Astrocyte of the hippocampus (primary cell): ENCODE results near the gene ARHGEF18.
"Not testable (repeated sequence)": the region's sequence is repeated elsewhere in the genome, so short reads cannot be mapped to it uniquely, and the experiment has no call there.

Source experiments
- DNase-seq: peaks from one replicate; pipeline ENCODE4 v3.0.0; 2011; ENCODE audit warnings: low read depth, low spot score

The ARHGEF18 gene

DNA sequence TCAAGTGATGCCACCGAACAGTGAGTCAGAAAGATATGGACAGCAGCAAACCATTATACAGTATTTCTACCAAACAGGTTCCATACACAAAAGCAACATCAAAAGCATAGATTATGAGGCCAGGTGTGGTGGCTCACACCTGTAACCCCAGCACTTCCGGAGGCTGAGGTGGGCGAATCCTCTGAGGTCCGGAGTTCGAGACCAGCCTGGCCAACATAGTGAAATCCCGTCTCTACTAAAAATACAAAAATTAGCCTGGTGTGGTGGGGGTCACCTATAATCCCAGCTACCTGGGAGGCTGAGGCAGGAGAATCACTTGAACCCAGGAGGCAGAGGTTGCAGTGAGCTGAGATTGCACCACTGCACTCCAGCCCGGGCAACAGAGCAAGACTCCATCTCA is 1.7 kb upstream of the ARHGEF18 start:
- not testable (repeated sequence) for DNase-seq

DNA sequence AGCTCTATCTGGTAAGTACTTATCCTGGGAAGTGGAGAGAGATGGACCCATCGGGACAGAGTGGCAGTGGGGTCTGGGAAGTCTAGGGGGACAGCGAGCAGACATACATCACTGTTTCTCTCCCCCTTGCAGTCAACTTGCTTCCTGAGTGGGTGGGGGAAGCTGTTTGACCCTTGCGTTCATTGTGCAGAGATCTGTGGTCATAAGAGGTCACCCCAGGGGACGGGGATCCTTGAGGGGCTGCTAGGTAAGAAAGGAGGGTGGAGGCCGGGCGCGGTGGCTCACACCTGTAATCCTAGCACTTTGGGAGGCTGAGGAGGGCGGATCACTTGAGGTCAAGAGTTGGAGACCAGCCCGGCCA is 474 bp downstream of the ARHGEF18 start:
- DNase-seq: no peak

DNA sequence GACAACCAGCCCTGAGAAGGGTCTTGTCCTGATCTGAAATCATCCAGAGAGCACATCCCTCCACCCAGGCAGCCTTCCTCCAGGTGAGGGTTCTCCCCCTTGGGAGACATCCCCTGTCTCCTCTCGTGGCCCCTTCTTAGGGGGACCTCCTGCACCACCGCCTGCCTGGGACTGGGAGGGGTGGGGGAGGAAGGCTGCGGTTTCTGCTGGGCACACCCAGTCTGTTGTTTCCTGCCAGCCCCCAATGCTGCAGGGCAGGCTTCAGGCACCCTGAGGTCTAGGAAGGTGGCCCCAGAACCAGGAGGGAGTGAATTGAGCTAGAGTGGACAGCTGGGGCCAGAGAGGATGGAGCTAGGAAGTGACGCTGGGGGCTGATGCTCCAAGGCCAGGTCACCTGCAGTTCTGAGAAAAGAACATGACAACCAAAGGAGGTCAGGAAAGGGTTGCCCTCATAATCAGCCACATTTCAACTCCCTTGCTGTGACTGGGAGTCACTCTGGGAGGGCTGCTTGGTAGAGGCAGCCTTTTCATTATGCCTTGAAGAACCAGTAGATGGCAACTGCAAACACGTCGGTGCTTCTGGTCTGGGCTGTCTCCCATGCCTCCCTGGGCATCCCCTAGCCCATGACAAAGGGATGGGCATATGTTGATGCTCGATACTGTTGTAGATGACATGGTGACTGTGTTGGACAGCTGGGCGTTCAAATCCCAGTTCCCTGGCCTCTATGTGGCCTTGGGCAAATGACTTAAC is 1.4 kb downstream of the ARHGEF18 start:
- no peak for DNase-seq

DNA sequence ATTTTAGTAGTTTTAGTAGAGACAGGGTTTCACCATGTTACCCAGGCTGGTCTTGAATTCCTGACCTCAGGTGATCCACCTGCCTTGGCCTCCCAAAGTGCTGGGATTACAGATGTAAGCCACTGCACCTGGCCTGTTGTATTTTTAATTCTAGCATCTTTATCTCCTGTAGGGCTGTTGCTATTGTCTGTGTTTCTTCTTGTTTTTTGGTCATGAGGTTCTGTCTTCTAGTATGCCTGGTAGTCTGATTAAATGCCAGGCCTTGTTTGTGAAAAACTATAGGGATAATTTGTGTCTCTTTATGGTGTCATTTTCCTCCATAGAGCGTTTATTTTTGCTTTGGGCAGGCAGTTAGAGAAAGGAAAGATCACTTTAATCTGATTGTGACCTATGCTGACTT is 3.1 kb downstream of the ARHGEF18 start:
- DNase-seq: no peak

DNA sequence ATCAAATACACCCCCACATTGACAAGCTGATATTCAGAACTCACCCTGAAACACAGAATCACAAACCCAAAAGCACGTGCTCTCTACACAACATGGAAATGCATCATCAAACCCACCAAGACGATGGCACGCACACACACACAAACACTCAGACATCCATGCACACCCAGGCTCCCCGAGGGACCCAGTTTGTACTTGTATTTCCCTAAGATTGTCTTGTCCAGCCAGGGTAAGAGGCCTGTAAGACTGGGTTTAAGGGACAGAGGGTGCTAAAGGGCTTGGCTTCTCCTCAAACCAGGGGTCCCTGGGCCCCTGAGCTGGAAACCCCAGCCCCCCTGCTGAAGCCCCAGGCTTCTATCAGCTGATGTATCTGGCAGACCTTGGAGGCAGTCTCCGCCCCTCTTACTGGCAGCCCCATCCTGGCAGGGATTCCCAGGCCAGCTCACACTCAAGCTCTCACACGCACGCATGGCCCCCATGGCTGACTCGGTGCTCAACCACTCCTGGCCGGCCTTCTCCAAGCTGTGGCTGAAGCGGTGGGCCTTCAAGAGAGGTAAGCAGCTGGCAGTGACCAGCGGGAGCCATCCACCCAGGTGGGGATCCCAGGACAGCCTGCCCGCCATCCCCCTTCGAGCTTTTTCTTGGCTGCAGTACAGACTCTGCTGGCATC is 6.5 kb downstream of the ARHGEF18 start:
- DNase-seq: peak; percentile 60

DNA sequence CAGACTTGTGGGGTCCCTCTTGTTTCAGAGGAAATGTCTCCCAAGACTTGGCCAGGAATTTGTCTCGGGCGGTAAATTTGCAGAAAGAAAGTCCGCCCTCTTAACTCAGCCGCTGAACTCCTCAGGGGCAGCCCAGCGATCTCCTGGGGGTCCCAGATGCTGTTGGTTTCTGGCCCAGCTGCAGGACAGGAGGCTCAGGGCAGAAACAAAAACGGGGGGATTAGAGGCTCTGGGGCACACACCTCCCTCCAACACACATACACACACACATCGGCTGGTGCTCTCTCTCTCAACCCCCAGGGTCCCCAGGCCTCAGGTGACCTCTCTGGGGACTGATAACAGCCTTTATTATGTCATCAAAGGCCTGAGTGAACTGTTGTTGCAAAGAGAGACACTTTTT is 7.1 kb downstream of the ARHGEF18 start:
- DNase-seq: no peak

DNA sequence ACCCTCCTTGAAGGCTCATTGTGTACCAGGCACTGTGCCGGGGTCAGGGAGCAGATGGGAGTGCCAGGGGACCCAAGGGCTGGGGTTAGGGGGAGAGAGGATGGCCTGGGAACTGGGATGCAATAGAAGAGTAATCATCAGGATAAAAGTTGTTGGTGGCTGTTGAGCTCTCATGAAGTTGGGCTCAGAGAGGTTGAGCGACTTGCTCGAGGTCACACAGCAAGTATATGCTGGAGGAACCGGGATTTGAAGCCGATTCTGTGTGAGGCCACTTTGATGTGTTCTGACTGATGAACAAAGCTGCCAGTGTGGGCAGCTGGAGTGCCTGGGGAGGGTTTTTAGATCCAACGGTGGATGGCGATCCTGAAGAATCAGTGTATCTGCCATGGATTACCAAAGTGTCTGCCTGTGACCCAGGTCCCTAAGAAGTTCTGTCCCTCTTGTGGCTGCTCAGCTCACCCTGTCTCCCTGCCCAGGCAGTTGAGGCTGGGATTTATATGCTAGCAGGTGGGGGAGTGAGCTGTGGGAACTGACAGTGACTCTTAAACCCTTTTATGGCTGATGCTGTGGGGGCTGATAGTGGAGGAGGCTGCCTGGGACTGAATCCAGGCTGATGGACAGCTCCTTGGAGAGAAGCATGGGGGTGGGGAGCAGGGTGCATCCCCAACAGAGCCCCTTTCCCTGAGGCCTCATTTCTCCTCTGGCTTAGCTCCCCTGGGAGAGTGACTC is 8.3 kb downstream of the ARHGEF18 start:
- DNase-seq: no peak

DNA sequence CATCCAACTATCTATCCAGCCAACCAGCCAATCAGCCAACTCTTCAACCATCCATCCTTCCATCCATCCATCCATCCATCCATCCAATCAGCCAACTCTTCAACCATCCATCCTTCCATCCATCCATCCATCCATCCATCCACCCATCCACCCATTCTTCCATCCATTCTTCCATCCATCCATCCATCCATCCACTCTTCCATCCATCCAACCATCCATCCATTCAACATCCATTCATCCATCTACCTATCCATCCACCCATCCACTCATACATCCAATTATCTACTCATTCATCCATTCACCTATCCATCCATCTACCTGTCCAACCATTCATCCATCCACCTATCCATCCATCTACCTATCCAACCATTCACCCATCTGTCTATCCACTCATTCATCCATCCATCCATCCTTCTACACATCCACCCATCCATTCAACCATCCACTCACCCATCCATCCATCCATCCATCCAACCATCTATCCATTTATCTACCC is 9.4 kb downstream of the ARHGEF18 start:
- DNase-seq: no peak

DNA sequence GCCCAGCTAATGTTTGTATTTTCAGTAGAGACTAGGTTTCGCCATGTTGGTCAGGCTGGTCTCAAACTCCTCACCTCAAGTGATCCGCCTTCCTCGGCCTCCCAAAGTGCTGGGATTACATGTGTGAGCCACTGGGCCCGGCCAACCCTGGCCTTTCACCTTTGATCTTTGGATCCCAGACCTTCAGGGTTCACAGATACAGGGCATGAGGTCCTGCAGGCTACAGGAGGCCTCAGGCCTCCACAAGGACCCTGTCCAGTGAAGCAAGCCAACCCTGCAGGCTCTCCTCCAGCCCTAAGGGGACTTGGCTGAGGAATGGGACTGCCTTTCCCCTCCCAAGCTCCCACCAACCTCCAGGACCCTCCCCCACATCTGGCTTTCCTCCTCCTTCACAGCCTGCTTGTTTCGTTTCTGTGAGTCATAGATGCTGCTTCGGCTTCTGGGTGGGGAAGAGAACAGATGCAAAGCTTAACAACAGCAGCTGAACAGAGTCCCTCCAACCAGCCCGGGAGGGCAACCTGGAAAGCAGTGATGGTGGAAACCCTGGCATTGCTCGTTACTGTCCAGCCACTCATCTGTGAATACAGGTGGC is 11.8 kb downstream of the ARHGEF18 start:
- DNase-seq: peak; percentile 16

DNA sequence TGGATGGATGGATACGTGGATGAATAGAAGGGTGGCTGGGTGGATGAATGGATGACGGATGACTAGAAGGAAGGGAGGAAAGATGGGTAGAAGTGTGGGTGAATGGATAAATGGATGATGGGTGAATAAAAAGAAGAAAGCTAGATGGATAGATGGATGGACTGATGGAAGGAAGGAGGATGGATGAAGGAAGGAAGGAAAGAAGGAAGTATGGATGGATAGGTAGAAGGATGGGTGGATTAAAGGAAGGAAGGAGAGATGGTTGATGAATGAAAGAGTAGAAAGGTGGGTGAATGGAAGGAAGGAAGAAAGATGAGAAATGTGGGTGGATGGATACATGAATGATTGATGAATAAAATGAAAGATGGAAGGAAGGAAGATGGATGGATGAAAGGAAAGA is 14.5 kb downstream of the ARHGEF18 start:
- DNase-seq: no peak

DNA sequence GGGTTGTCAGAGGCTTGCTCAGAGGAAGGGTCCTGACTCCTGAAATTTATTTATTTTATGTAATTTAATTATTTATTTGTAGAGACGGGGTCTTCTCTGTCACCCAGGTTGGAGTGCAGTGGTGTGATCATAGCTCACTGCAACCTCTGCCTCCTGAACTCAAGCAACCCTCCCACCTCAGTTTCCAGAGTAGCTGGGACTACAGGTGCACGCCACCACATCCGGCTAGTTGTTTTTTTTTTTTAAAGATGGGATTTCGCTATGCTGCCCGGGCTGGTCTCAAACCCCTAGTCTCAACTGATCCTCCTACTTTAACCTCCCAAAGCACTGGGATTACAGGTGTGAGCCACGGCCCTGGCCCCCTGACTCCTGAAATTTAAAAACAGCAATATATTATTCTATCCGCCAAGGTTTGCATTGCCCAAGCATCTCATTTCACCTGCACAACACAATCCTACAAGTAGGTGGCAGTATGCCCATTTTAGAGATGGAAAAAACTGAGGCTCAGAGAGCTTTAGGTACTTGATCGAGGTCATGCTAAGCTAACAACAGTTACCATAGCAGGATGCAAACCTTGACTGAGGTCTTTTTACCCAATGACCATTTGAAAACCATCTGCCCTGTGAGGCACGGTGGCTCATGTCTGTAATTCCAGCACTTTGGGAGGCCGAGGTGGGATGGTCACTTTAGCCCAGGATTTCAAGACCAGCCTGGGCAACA is 18.1 kb downstream of the ARHGEF18 start:
- DNase-seq: peak; percentile 40

DNA sequence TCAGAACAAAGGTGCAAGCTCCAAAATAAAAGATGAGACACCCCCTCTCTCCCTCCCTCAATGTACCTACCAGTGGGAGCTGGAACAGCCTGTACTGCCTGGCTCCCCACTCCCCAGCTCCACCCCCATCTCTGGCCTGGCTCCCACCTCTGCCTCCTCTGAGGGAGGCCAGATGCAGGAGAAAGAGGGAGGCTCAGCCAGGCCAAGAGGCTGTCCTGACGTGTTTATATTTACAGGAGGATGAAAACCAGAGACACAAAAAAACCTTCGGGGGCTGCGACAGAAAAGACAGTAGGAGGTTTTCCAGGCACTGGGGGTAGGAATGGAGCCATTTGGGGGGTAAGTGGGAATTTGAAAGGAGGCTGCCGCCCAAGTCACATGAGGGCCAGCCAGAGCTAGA is 19.7 kb downstream of the ARHGEF18 start:
- no peak for DNase-seq

DNA sequence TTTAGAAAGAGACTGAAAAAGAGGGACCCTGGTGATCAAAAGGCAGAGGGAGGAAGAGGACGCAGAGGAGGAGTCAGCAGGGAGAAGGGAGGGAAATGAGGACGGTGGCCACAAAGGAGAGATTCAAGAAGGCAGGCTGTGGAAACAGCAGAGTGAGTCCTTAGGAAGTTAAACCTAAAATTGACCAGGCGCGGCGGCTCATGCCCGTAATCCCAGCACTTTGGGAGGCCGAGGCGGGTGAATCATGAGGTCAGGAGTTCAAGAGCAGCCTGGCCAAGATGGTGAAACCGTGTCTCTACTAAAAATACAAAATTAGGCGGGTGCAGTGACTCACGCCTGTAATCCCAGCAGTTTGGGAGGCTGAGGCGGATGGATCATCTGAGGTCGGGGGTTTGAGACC is 20.1 kb downstream of the ARHGEF18 start:
- peak; percentile 36 for DNase-seq

DNA sequence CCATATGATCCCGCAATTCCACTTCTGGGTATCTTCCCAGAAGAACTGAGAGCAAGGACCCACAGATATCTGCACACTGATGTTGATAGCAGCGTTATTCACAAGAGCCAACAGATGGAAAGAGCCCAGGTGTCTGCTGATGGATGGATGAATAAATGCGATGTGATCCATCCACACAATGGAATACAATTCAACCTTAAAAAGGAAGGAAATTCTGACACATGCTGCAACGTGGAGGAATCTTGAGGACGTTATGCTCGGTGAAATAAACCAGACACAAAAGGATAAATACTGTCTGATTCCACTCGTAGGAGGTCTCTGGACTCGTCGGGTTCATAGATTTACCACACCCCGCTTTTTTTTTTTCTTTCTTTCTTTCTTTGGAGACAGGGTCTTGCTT is 21.8 kb downstream of the ARHGEF18 start:
- DNase-seq: no peak

DNA sequence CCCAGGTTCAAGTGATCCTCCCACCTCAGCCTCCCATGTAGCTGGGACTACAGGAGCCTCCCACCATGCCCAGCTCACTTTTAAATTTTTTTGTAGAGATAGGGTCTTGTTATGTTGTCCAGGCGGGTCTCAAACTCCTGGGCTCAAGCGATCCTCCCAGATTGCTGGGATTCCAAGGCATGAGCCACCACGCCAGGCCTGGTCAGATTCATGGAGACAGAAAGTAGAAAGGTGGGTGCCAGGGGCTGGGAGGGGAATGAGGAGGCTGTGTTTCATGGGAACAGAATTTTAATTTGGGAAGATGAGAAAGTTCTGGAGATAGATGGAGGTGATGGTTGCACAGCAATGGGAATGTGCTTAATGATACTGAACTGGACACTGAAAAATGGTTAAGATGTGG is 22.3 kb downstream of the ARHGEF18 start:
- no peak for DNase-seq

DNA sequence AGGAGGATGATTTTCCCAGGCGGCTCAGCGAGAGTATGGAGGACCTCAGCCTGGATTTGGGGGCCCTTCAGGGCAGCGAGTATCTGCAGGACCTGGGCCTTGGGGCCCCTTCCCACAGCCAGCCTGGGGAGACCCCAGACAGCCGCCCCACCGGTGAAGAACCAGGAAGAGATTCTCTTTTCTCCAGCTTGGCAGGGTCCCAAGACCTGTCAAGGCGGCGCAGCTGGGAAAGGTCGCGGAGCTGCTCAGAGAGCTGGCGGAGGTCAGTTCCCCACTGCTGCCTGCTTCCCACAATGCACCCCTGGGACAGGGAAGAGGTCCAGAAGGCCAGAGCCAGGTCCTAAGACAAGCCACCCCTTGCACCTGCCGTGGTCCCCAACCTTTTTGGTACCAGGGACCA is 24.1 kb downstream of the ARHGEF18 start:
- no peak for DNase-seq

DNA sequence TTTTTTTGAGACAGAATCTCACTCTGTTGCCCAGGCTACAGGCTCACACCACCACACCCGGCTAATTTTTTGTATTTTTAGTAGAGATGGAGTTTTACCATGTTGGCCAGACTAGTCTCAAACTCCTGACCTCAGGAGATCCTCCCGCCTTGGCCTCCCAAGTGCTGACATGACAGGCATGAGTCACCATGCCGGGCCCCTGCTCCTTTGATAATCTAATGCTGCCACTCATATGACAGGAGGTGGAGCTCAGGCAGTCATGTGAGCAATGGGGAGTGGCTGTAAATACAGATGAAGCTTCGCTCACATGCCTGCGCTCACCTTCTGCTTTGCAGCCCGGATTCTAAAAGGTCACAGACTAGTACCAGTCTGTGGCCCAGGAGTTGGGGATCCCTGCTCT is 25.1 kb downstream of the ARHGEF18 start:
- no peak for DNase-seq

DNA sequence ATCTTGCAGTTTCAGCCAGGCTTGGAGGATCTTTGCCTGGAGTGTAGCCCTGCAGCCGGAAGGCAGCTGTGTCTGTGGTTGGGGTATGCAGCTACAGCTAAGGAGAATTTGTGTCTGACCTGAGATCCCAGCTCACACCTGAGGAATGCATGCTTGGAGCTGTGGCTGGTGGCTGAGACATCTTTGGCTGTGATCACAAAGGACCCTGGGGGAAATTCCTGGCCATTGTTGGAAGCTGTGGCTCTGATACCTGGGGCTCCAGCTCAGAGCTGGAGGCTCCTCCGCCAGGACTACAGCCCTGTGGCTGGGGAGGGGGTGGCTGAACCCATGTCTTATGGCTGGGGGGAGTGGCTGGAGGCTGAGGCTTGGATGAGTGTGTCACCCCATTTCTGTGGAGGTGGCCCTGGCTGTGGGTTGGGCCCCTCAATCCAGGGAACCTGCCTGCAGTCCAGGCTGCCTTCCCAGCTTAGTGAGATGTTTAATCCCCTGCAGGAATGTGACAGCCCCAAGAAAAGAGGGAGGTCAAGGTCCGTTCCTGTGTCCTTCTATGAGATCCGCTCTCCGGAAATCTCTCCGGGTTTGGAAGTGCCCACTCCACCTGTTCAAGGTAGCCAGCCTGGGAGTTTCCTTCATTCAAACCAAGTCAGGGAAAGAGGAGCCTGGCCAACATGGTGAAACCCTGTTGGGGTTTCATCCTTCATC is 27.6 kb downstream of the ARHGEF18 start:
- peak; percentile 47 for DNase-seq

DNA sequence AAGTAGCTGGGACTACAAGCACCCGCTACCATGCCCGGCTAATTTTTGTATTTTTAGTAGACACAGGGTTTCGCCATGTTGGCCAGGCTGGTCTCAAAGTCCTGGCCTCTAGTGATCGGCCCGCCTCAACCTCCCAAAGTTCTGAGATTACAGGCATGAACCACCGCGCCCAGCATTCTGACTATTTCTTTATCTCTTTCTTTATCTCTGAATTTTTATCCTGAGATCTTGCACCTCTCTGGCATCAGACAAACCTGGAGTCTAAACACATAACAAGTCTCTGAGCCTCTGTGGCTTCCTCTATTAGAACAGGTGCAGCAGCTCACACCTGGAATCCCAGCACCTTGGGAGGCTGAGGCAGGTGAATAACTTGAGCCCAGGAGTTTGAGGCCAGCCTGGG is 28.5 kb downstream of the ARHGEF18 start:
- DNase-seq: no peak

DNA sequence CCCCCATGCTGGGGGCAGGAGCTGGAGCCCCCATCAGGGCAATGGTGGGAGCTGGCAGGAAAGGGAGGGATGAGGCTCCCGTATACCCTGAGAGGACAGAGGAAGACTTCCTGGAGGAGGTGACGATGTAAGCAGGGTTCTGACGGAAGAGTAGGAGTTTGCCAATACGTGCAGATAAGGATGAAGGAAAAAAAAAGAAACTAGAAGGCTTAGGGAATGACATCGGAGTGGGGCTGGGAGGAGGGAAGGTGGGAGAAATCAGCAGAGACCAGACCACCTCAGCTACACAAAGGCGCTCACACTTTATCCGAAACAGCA is 32.3 kb downstream of the ARHGEF18 start:
- DNase-seq: no peak

DNA sequence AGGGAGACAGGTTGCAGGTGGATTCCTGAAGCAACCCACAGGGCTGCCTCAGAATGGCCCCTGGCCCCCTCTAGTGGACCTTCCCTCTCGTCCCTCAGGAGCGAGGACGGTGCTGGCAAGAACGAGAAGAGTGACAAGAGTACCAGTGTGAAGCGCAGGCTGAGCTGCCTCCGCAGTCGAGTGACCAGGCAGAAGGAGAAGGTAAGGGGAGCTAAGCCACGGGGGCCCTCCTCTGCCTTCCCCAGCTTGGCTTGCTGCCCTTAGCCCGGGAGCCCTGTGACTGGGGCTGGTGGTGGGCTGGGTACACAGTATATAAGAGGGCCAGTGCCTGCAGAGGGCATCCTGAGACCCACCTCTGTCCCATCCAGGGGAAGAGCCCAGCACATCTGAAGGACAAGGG is 34.0 kb downstream of the ARHGEF18 start:
- no peak for DNase-seq
